HG02610 (cell line): ENCODE data around the gene ST3GAL5.

Source experiments
- ATAC-seq: cut with Tn5 transposase; IDR thresholded peaks from one replicate; pipeline ENCODE4 v1.9.1; 2021; ENCODE audit warnings: mild to moderate bottlenecking, moderate library complexity; ENCODE audit not compliant: unreplicated experiment

Gene ST3GAL5

DNA sequence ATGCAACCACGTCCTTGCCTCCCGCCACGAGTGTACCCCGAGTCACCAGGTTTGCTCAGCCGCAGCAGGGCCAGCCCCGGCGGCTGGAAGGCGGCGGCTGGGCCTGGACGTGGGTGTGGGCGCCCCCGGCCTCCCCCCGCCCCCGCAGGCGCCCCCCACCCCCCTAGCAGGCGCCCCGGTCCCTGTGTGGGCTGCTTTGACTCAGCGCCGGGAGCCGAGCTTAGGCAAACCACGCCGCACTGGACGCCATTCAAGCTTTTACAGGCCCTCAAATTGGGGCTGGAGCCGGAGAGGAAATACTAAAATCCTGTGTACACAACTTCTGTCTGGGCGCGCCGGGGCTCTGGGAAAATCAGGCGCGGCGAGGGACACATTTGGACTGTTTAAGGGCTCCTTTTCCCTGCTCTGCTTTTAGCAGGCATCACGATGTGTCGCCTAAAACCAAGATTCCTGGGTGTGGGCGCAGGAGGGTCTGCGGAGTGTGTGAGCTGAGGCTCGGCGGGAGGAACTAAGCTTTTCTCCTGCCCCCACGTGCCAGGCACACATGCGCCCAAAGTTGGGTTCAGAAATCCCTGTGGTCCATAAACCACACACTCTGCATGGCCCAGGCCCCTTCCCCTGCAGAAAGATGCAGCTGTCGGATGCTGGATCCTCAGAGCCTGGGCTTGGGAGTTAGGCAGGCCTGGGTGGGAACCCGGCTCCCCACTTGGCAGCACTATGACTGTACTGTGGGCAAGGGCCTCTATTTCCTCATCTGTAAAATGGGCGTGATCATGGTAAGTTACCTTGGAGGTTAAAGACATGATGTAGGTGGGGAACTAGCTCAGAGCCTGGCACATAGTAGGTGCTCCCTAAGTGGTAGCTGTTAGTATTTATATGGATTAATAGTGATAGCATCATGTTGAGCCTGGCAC lies 77.4 kb downstream of the ST3GAL5 start:
- no peak for ATAC-seq

DNA sequence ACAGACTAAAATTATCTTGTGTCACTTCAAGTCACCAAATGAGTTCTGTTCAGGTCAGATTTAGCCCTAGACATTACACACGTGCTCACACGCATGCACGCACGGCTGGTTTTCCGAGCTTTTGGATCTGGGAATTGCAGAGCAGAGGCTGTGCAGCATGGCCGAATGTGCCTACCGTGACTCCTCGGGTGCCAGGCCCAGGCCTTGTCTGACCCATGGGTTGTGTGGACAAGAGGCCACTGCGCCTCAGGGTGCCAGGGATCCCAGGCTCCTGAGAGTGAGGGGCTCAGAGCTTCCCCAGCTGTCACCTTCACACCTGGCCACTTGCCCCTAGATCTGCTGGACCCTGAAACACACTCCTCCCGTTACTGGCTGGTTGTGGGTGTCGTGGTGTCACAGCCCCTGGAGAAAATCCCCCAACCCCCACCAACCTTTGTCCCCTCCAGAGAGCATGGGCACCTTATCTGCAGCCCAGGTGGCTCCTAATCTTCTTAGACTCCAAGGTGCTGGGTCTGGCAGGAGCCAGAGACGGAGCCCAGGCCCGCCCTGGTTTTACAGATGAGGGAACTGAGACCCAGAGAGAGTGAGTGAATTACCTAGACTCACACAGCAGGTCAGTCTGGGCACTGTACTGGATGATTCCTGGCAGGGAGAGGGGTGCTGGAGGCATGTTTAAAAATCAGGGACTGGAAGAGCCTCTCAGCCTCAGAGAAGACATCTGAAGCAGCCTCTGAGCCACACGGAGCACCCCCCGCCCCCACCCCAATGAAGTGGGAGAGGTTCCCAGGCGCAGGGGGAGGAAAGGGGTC lies 78.2 kb downstream of the ST3GAL5 start:
- ATAC-seq: no peak

DNA sequence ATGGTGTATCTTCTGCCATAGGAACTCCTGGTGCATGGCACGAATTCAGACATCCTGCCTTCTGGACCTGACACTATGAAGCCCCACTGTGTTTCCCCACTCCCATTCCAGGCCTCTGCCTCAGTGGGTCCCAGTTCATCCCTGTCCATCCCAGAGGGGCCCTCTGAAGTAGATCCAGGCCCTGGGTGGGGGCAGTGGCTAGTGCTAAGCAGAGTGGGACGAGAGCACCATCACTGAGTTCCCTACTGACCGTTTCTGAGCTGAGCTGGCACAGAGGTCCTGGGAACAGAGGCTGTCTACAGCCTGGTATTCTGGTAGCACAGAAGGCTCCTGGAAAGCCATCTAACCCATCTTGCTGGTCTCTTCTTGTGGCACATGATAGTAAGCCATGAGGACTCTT lies 81.0 kb downstream of the ST3GAL5 start:
- ATAC-seq: no peak

DNA sequence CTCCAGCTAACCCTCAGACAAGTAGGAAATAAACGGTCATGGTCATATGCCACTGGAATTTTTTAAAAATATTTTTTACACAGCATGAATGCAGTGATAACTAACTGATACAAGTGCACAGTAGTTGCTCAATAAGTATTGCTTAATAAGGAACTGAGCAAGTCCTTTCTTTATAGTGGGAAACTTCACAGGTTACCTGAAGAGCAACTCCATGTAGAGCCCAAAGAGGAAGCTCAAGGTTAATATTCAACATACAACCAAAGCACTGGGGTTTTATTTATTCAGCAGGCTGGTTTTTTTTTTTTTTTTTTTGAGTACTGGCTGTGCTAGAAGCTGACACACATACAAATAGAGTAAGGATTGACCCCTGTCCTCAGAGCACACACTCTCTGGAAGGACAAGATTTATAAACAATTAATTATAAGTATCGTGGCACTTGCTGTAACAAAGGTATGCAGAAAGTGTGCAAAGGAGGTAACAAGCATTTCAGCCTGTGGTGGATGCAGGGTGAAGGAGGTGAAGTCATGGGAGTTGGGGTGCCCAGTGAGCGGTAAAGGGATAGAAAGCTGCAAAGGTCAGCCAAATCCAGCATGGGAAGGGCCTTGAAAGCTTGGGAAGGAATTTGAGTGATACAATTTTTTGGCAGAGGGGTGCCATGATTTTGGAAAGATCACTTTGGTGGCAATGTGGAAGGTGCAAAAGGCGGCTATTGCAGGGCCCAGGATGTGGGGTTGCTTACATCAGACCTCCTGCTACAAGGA lies 82.3 kb downstream of the ST3GAL5 start:
- no peak for ATAC-seq

GRCh38 chr2:85804583-85804982 lies 84.2 kb downstream of the ST3GAL5 start:
- no peak for ATAC-seq

DNA sequence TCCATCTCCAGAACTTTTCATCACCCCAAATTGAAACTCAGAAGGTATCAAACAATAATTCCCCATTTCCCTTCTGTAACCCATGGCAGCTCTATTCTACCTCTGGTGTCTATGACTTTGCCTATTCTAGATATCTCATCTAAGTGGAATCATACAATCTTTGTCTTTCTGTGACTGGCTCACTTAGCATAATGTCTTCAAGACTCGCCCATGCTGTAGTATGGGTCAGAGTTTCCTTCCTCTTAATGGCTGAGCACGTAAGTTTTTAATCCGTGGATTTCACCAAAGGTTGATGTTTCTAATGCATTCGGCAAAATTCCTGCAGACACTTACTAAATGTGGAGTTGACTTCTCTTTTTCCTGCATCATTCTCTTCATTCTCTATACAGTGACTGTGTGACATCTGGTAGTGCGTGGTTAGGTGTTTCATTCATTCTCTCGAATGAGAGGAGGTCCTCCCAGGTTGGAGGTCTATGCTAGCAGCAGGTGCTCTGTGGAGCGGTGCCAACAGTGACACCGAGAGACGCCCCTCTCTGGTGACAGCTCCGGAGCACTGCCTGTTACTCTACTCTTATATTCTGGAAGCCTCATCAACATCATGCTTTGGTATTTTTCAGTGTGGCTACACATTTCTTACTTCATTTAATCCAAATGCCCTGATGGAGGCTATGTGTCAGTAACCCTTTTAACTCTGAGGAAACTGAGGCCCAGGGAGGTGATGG lies 84.9 kb downstream of the ST3GAL5 start:
- ATAC-seq: no peak

GRCh38 chr2:85802354-85803103 lies 86.3 kb downstream of the ST3GAL5 start:
- no peak for ATAC-seq

- ATAC-seq: no peak
Observed at GRCh38 chr2:85801871-85802270, 86.9 kb downstream of the ST3GAL5 start.

GRCh38 chr2:85800586-85800985 lies 88.2 kb downstream of the ST3GAL5 start:
- no peak for ATAC-seq

DNA sequence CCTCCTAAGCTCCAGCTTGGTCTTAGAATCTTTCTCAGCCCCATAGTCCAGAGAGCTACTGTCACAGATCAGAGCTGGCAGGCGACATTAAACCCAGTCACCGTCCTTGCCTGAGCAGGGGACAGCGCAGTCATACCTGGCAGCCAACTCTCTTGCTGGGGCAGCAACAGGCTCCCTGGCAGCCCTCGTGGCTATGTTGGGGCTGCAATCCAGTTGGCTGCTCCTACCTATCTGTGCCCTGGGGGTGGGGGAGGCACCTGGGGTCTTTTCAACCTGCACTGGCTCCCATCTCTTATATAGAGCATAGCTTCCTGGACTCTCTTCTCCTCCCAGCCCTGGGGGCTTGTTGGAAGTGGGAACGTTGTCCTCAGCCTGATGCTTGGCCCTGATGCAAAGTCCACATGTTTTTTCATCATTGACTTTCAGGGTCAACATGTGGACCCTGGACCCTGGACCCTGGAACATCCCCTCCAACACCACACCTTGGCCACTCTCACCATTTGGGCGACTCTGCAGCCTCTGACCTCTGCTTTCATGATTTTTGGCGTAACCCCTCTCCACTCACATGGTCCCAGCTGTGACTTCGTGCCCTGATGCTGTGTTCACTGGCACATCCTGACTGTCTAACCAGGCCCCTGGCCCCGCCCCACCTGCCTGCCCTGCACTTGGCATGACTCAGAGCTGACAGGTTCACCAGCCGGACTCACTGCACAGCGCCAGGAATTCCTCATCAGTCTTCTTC lies 89.4 kb downstream of the ST3GAL5 start:
- no peak for ATAC-seq

DNA sequence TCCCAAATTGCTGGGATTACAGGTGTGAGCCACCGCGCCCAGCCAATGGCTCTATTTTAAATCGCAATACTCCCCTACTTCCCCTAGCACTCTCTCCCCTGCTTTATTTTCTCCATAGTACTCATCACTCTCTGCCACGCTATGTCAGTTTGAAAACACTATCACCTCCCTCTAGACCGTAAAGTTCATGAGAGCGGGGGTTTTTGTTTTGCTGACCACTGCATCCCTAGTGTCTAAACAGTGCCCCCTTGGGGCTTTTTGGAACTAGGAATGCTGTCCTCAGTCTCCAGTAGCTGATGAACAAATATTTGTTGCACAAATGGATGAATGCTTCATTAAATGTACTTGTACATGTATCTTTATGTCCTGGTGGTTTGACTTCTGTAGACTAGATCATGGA lies 90.9 kb downstream of the ST3GAL5 start:
- ATAC-seq: no peak

DNA sequence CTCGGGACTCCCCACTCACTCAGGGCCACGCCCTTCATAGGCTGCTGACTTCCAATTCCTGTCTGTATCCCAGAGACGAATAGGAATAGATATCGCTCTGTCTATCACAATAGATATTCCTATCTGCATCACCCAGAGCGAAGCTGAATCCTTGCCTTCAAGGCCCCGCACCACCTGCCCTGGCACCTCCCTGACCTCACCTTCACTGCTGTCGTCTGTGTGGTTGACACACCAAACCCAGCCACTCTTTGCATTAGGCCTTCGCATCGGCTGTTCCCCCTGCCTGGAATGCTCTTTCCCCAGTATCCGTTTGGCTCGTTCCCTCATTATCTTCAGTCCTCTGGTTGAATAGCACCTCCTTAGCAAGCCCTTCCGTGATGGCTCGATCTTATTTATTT lies 91.5 kb downstream of the ST3GAL5 start:
- ATAC-seq: no peak

DNA sequence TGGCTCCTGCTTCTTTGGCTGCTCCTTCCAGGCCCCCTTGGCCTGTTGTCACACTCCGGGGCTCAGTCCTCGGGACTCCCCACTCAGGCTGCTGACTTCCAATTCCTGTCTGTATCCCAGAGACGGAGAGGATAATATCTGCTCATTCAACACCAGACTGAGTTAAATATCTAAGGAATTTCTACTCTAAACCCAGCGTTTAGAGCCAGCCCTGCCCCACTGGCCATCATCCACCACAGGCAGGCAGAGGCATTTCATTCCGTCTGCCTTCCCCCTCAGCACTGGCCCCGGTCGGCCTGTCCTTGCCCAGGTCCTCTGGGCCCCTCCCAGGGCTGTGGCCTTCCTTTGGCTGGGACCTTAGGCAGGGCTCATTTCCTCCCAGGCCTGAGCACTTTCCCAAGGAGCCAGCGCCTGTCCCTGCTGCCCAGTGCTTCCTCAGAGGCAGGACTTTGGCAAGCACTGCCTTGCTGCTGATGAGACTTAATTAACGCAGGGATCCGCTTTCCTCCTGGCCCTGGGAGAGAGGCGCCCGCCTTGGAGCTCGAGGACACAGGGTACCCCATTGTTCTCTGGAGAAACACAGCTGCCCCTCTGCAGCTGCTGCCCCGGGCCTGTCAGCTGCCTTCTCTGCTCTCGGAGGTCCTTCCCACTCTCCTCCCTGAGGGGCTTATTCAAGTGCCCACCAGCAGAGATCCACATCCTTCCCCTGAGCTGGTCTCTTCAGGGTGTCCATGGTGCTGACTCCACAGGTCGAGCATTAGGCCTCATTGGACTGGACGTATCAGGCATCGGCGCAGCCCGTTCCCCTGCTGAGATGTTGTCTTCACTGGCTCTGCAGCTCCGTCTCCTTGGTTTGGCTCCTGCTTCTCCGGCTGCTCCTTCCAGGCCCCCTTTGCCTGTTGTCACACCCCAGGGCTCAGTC lies 92.2 kb downstream of the ST3GAL5 start:
- ATAC-seq: no peak

- no peak for ATAC-seq
Observed at GRCh38 chr2:85796046-85796340, 92.8 kb downstream of the ST3GAL5 start.

GRCh38 chr2:85795331-85796045 lies 93.3 kb downstream of the ST3GAL5 start:
- no peak for ATAC-seq

GRCh38 chr2:85794491-85795121 lies 94.2 kb downstream of the ST3GAL5 start:
- no peak for ATAC-seq

DNA sequence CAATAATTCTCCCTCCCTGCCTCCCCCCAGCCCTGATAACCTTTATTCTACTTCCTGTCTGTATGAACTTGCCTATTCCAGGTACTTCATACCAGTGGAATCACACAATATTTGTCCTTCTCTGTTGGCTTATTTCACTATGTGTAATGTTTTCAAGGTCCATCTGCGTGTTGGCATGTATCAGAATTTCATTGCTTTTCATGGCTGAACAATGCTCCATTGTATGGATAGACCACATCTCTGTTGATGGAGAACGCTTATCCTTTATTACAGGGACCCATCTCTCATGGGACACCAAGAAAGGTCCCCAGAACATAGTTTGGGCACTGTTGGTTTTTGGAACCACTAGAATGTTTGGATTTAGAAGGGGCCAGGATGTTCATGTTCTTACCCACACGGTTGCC lies 94.8 kb downstream of the ST3GAL5 start:
- ATAC-seq: no peak
